ENCODE measurements around the gene PLCB3. TPM values are rescaled to one million over a fixed set of nuclear protein-coding genes. Genes with fewer than 3 reads are reported as not detected.

PLCB3 gene
- total and polyA plus RNA-seq, 4 donors, result 16.9 to 32.3 (median 28.3) TPM

GRCh38 chr11:64238076-64238475, 13.3 kb upstream of the PLCB3 start:
- peaks cover 0 to 2% of the 10 kb centered on the region in 2 donors for H3K36me3 ChIP-seq (ENCODE audit: control insufficient read depth in 1 of 2, insufficient read depth in 2 of 2, low read length in 1 of 2)
- intact Hi-C loops (cut with DNase I), result no loop called here
- no peaks in the 10 kb centered on the region for H3K4me1 ChIP-seq (ENCODE audit: control insufficient read depth in 1 of 2, insufficient read depth in 2 of 2, low read length in 2 of 2)
- H3K27me3 ChIP-seq (ENCODE audit: control insufficient read depth in 1 of 2, insufficient read depth in 2 of 2, low read length in 1 of 2), result no peaks in the 10 kb centered on the region
- H3K4me3 ChIP-seq (ENCODE audit: low read length in 2 of 2), result no peak overlapping the region
- H3K27ac ChIP-seq (ENCODE audit: low read depth in 1 of 2, low read length in 2 of 2), result no peak overlapping the region
- WGBS, 2 donors, result 87 to 90% methylated on average over 9 of the region's 9 CpGs
- DNase-seq (no peak), ATAC-seq (ENCODE audit: low FRiP score) (no peak)
- no peaks in the 10 kb centered on the region for H3K9me3 ChIP-seq (ENCODE audit: control insufficient read depth, low read length)

GRCh38 chr11:64238999-64239398, 12.3 kb upstream of the PLCB3 start:
- intact Hi-C loops (cut with DNase I), result no loop called here
- 79 to 84% methylated on average over 5 of the region's 5 CpGs for WGBS, 2 donors

GRCh38 chr11:64239662-64240434, 11.5 kb upstream of the PLCB3 start:
- 89% methylated on average over 11 of the region's 11 CpGs for WGBS, 2 donors
- Histone ChIP-seq H3K36me3 (ENCODE audit: control insufficient read depth in 1 of 2, insufficient read depth in 2 of 2, low read length in 1 of 2) (peaks cover 0 to 2% of the 10 kb centered on the region in 2 donors), H3K4me3 (ENCODE audit: low read length in 2 of 2) (no peak overlapping the region), H3K27ac (ENCODE audit: low read depth in 1 of 2, low read length in 2 of 2) (peak overlapping the region; percentile 76 to 94), H3K4me1 (ENCODE audit: control insufficient read depth in 1 of 2, insufficient read depth in 2 of 2, low read length in 2 of 2) (no peaks in the 10 kb centered on the region), H3K9me3 (ENCODE audit: control insufficient read depth, low read length) (no peaks in the 10 kb centered on the region), H3K27me3 (ENCODE audit: control insufficient read depth in 1 of 2, insufficient read depth in 2 of 2, low read length in 1 of 2) (no peaks in the 10 kb centered on the region)
- ATAC-seq (ENCODE audit: low FRiP score) (no peak), DNase-seq (no peak)
- intact Hi-C loops (cut with DNase I), result no loop called here

More at GRCh38 chr11:64238999-64239398, 12.3 kb upstream of the PLCB3 start:
- Histone ChIP-seq H3K27me3 (ENCODE audit: control insufficient read depth in 1 of 2, insufficient read depth in 2 of 2, low read length in 1 of 2) (no peaks in the 10 kb centered on the region), H3K4me1 (ENCODE audit: control insufficient read depth in 1 of 2, insufficient read depth in 2 of 2, low read length in 2 of 2) (no peaks in the 10 kb centered on the region), H3K27ac (ENCODE audit: low read depth in 1 of 2, low read length in 2 of 2) (no peak overlapping the region), H3K9me3 (ENCODE audit: control insufficient read depth, low read length) (no peaks in the 10 kb centered on the region), H3K4me3 (ENCODE audit: low read length in 2 of 2) (no peak overlapping the region), H3K36me3 (ENCODE audit: control insufficient read depth in 1 of 2, insufficient read depth in 2 of 2, low read length in 1 of 2) (peaks cover 0 to 2% of the 10 kb centered on the region in 2 donors)
- no peak for ATAC-seq (ENCODE audit: low FRiP score)
- peak in 1 of 2 donors; percentile 49 for DNase-seq

- peak; percentile 92 for ATAC-seq (ENCODE audit: low FRiP score)
- no peaks in the 10 kb centered on the region for H3K27me3 ChIP-seq (ENCODE audit: control insufficient read depth in 1 of 2, insufficient read depth in 2 of 2, low read length in 1 of 2)
- no peaks in the 10 kb centered on the region for H3K9me3 ChIP-seq (ENCODE audit: control insufficient read depth, low read length)
- no peaks in the 10 kb centered on the region for H3K4me1 ChIP-seq (ENCODE audit: control insufficient read depth in 1 of 2, insufficient read depth in 2 of 2, low read length in 2 of 2)
- peak; percentile 98 to 99 for DNase-seq
- WGBS, 2 donors, result 2% methylated on average over 57 to 58 of the region's 58 CpGs
- intact Hi-C loops (cut with DNase I), result loop anchor here in 1 of 2 donors (1.0 kb wide), 1 partner anchor 30 kb away; no protein-coding TSS in a partner anchor
- peak within 1 kb of the TSS; percentile 76 to 94 for H3K27ac ChIP-seq (ENCODE audit: low read depth in 1 of 2, low read length in 2 of 2)
- peaks cover 0 to 2% of the 10 kb centered on the region in 2 donors for H3K36me3 ChIP-seq (ENCODE audit: control insufficient read depth in 1 of 2, insufficient read depth in 2 of 2, low read length in 1 of 2)
- peak within 1 kb of the TSS; percentile 74 to 84 for H3K4me3 ChIP-seq (ENCODE audit: low read length in 2 of 2)
These were observed 10.7 kb upstream of the PLCB3 start, which contains the start of gene FKBP2 for GRCh38 chr11:64240435-64241240. TSS of gene FKBP2 (plus strand) at chr11:64241095. CDS start at chr11:64242388, 1,293 bp downstream.

- Histone ChIP-seq H3K27me3 (ENCODE audit: control insufficient read depth in 1 of 2, insufficient read depth in 2 of 2, low read length in 1 of 2) (no peaks in the 10 kb centered on the region), H3K27ac (ENCODE audit: low read depth in 1 of 2, low read length in 2 of 2) (peak overlapping the region in 1 of 2 donors; percentile 74), H3K36me3 (ENCODE audit: control insufficient read depth in 1 of 2, insufficient read depth in 2 of 2, low read length in 1 of 2) (peaks cover 0 to 2% of the 10 kb centered on the region in 2 donors), H3K4me1 (ENCODE audit: control insufficient read depth in 1 of 2, insufficient read depth in 2 of 2, low read length in 2 of 2) (no peaks in the 10 kb centered on the region), H3K4me3 (ENCODE audit: low read length in 2 of 2) (peak overlapping the region; percentile 30 to 33), H3K9me3 (ENCODE audit: control insufficient read depth, low read length) (no peaks in the 10 kb centered on the region)
- 0 to 1% methylated on average over 17 to 24 of the region's 24 CpGs for WGBS, 2 donors
- peak; percentile 96 for ATAC-seq (ENCODE audit: low FRiP score)
- intact Hi-C loops (cut with DNase I), result loop anchor here in 1 of 2 donors (1.0 kb wide), 1 partner anchor 29 kb away; no protein-coding TSS in a partner anchor
- DNase-seq, result peak; percentile 100
These were observed 10.2 kb upstream of the PLCB3 start for GRCh38 chr11:64241241-64241490.

- peak in 1 of 2 donors; percentile 78 for DNase-seq
- Histone ChIP-seq H3K27ac (ENCODE audit: low read depth in 1 of 2, low read length in 2 of 2) (peak overlapping the region in 1 of 2 donors; percentile 30), H3K36me3 (ENCODE audit: control insufficient read depth in 1 of 2, insufficient read depth in 2 of 2, low read length in 1 of 2) (peaks cover 0 to 2% of the 10 kb centered on the region in 2 donors), H3K4me1 (ENCODE audit: control insufficient read depth in 1 of 2, insufficient read depth in 2 of 2, low read length in 2 of 2) (no peaks in the 10 kb centered on the region), H3K9me3 (ENCODE audit: control insufficient read depth, low read length) (no peaks in the 10 kb centered on the region), H3K4me3 (ENCODE audit: low read length in 2 of 2) (peak overlapping the region; percentile 74 to 84), H3K27me3 (ENCODE audit: control insufficient read depth in 1 of 2, insufficient read depth in 2 of 2, low read length in 1 of 2) (no peaks in the 10 kb centered on the region)
- WGBS, 2 donors, result 1% methylated on average over 48 to 63 of the region's 63 CpGs
- intact Hi-C loops (cut with DNase I), result loop anchor here in 1 of 2 donors (1.0 kb wide), 1 partner anchor 29 kb away; no protein-coding TSS in a partner anchor
- ATAC-seq (ENCODE audit: low FRiP score), result peak; percentile 3
These were observed 9.6 kb upstream of the PLCB3 start for GRCh38 chr11:64241491-64242374.

- 79 to 81% methylated on average over 8 of the region's 8 CpGs for WGBS, 2 donors
- Histone ChIP-seq H3K9me3 (ENCODE audit: control insufficient read depth, low read length) (no peaks in the 10 kb centered on the region), H3K27ac (ENCODE audit: low read depth in 1 of 2, low read length in 2 of 2) (no peak overlapping the region), H3K27me3 (ENCODE audit: control insufficient read depth in 1 of 2, insufficient read depth in 2 of 2, low read length in 1 of 2) (no peaks in the 10 kb centered on the region), H3K4me1 (ENCODE audit: control insufficient read depth in 1 of 2, insufficient read depth in 2 of 2, low read length in 2 of 2) (no peaks in the 10 kb centered on the region), H3K36me3 (ENCODE audit: control insufficient read depth in 1 of 2, insufficient read depth in 2 of 2, low read length in 1 of 2) (no peaks in the 10 kb centered on the region), H3K4me3 (ENCODE audit: low read length in 2 of 2) (no peak overlapping the region)
- intact Hi-C loops (cut with DNase I), result no loop called here
- ATAC-seq (ENCODE audit: low FRiP score), result no peak
- DNase-seq, result no peak
These were observed 8.0 kb upstream of the PLCB3 start for GRCh38 chr11:64243236-64243854.

- Histone ChIP-seq H3K9me3 (ENCODE audit: control insufficient read depth, low read length) (no peaks in the 10 kb centered on the region), H3K4me3 (ENCODE audit: low read length in 2 of 2) (no peak overlapping the region), H3K27ac (ENCODE audit: low read depth in 1 of 2, low read length in 2 of 2) (no peak overlapping the region), H3K36me3 (ENCODE audit: control insufficient read depth in 1 of 2, insufficient read depth in 2 of 2, low read length in 1 of 2) (no peaks in the 10 kb centered on the region), H3K4me1 (ENCODE audit: control insufficient read depth in 1 of 2, insufficient read depth in 2 of 2, low read length in 2 of 2) (no peaks in the 10 kb centered on the region), H3K27me3 (ENCODE audit: control insufficient read depth in 1 of 2, insufficient read depth in 2 of 2, low read length in 1 of 2) (no peaks in the 10 kb centered on the region)
- DNase-seq (no peak), ATAC-seq (ENCODE audit: low FRiP score) (no peak)
- WGBS, 2 donors, result 31 to 53% methylated on average over 5 of the region's 5 CpGs
- intact Hi-C loops (cut with DNase I), result no loop called here
These were observed 7.2 kb upstream of the PLCB3 start for GRCh38 chr11:64244107-64244506.
